ENCODE measurements around the gene PELI1. TPM values are rescaled to one million over a fixed set of nuclear protein-coding genes. Genes with fewer than 3 reads are reported as not detected.

PELI1 gene
- total and polyA plus RNA-seq, 2 experiments from 2014 or later = 30.5 to 62.9 TPM

GRCh38 chr2:64186699-64187605 is 42.7 kb upstream of the PELI1 start:
- Histone ChIP-seq H3K27me3 (no peaks in the 10 kb centered on the region), H3K4me3 (no peak overlapping the region), H2AFZ (no peak overlapping the region), H3K27ac (no peak overlapping the region), H3K79me2 (no peaks in the 10 kb centered on the region), H3K4me1 (ENCODE audit: insufficient read depth) (no peaks in the 10 kb centered on the region), H3K36me3 (replicated peaks; ENCODE audit: insufficient read depth, low read depth) (no peaks in the 10 kb centered on the region), H3K4me2 (no peak overlapping the region), H3K9me3 (ENCODE audit: low read depth) (no peaks in the 10 kb centered on the region), H4K20me1 (ENCODE audit: insufficient read depth, poor library complexity, severe bottlenecking) (no peaks in the 10 kb centered on the region), H3K9me2 (replicated peaks; ENCODE audit: insufficient read depth) (no peaks in the 10 kb centered on the region)
- DNase-seq (ENCODE audit: low spot score) = no peak
- WGBS (ENCODE audit: low lambda C conversion rate, missing lambda C conversion rate) = 82% methylated on average over 2 of the region's 2 CpGs
- TF ChIP-seq, protein P1, sequence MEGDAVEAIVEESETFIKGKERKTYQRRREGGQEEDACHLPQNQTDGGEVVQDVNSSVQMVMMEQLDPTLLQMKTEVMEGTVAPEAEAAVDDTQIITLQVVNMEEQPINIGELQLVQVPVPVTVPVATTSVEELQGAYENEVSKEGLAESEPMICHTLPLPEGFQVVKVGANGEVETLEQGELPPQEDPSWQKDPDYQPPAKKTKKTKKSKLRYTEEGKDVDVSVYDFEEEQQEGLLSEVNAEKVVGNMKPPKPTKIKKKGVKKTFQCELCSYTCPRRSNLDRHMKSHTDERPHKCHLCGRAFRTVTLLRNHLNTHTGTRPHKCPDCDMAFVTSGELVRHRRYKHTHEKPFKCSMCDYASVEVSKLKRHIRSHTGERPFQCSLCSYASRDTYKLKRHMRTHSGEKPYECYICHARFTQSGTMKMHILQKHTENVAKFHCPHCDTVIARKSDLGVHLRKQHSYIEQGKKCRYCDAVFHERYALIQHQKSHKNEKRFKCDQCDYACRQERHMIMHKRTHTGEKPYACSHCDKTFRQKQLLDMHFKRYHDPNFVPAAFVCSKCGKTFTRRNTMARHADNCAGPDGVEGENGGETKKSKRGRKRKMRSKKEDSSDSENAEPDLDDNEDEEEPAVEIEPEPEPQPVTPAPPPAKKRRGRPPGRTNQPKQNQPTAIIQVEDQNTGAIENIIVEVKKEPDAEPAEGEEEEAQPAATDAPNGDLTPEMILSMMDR (IDR thresholded peaks at IDR 0.05; ENCODE audit: poor library complexity) = no peak
- no peak for TF ChIP-seq EZH2phosphoT487 (IDR thresholded peaks at IDR 0.05; ENCODE audit: low read depth, severe bottlenecking, unreplicated experiment)
- no peak for TF ChIP-seq EZH2 (IDR thresholded peaks at IDR 0.05; ENCODE audit: borderline replicate concordance)

GRCh38 chr2:64179582-64180321 is 35.5 kb upstream of the PELI1 start:
- no peaks in the 10 kb centered on the region for H3K27me3 ChIP-seq
- H2AFZ ChIP-seq = no peak overlapping the region
- no peaks in the 10 kb centered on the region for H4K20me1 ChIP-seq (ENCODE audit: insufficient read depth, poor library complexity, severe bottlenecking)
- no peak overlapping the region for H3K4me2 ChIP-seq
- TF ChIP-seq EZH2 (IDR thresholded peaks at IDR 0.05; ENCODE audit: borderline replicate concordance) (no peak), EZH2phosphoT487 (IDR thresholded peaks at IDR 0.05; ENCODE audit: low read depth, severe bottlenecking, unreplicated experiment) (no peak)
- TF ChIP-seq, protein P1 (IDR thresholded peaks at IDR 0.05; ENCODE audit: poor library complexity) = no peak
- no peaks in the 10 kb centered on the region for H3K9me2 ChIP-seq (replicated peaks; ENCODE audit: insufficient read depth)
- DNase-seq (ENCODE audit: low spot score) = no peak
- no peaks in the 10 kb centered on the region for H3K9me3 ChIP-seq (ENCODE audit: low read depth)
- 71% methylated on average over 10 of the region's 10 CpGs for WGBS (ENCODE audit: low lambda C conversion rate, missing lambda C conversion rate)
- H3K4me1 ChIP-seq (ENCODE audit: insufficient read depth) = peaks cover 10% of the 10 kb centered on the region
- H3K36me3 ChIP-seq (replicated peaks; ENCODE audit: insufficient read depth, low read depth) = no peaks in the 10 kb centered on the region
- no peak overlapping the region for H3K4me3 ChIP-seq
- no peaks in the 10 kb centered on the region for H3K79me2 ChIP-seq
- no peak overlapping the region for H3K27ac ChIP-seq

DNA sequence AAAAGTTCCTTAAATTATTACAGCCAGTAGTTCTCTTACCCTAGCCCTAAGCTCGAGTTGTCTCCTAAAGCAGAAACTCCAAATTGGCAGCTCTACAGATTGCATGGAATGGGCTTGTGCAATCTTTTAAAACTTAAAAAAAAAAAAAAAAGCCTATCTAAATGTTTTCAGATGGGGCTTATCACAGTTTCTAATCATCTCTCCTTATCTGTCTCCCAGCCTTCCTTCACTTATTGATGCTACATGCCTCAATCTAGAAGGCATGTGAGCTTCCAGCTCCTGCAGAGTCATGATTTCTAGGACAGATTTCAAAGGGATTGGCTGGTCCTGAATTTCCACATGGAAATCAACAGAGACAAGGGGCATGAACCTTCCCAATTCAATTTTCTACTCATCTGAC is 33.1 kb upstream of the PELI1 start:
- H3K4me1 ChIP-seq (ENCODE audit: insufficient read depth) = peaks cover 10% of the 10 kb centered on the region
- no peaks in the 10 kb centered on the region for H3K36me3 ChIP-seq (replicated peaks; ENCODE audit: insufficient read depth, low read depth)
- peak overlapping the region; percentile 27 for H3K4me2 ChIP-seq
- no peaks in the 10 kb centered on the region for H3K79me2 ChIP-seq
- H3K4me3 ChIP-seq = no peak overlapping the region
- H2AFZ ChIP-seq = no peak overlapping the region
- 39% methylated on average over 1 of the region's 1 CpG for WGBS (ENCODE audit: low lambda C conversion rate, missing lambda C conversion rate)
- TF ChIP-seq, protein P1 (IDR thresholded peaks at IDR 0.05; ENCODE audit: poor library complexity) = no peak
- TF ChIP-seq EZH2phosphoT487 (IDR thresholded peaks at IDR 0.05; ENCODE audit: low read depth, severe bottlenecking, unreplicated experiment) = no peak
- TF ChIP-seq EZH2 (IDR thresholded peaks at IDR 0.05; ENCODE audit: borderline replicate concordance) = no peak
- no peak for DNase-seq (ENCODE audit: low spot score)
- H3K27me3 ChIP-seq = no peaks in the 10 kb centered on the region
- no peaks in the 10 kb centered on the region for H3K9me2 ChIP-seq (replicated peaks; ENCODE audit: insufficient read depth)
- no peaks in the 10 kb centered on the region for H4K20me1 ChIP-seq (ENCODE audit: insufficient read depth, poor library complexity, severe bottlenecking)
- H3K9me3 ChIP-seq (ENCODE audit: low read depth) = no peaks in the 10 kb centered on the region
- H3K27ac ChIP-seq = peak overlapping the region; percentile 3

All from hepatocyte (in vitro differentiated cells).